GM19240 (cell line): ENCODE measurements around the gene POLH.

Source experiments
- DNase-seq: peaks from one replicate; pipeline ENCODE4 v3.0.0; 2011; ENCODE audit warnings: low spot score; ENCODE audit not compliant: insufficient read length

The POLH gene

GRCh38 chr6:43604174-43604573 lies 28.2 kb downstream of the POLH start:
- DNase-seq = no peak

DNA sequence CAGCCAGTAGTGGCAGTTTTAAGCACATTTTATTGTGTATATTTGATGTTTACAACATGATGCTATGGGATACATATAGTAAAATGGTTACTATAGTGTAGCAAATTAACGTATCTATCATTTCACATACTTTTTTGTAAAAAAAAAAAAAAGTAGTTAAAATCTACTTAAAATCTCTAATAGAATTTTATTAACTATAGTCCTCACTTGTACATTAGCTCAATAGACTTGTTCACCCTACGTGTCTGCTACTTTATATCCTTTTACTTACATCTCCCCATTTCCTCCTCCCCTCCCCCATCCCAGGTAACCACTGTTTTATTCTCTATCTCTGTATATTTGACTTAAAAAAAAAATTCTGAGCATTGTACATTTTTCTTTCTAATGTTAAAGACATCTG lies 30.0 kb downstream of the POLH start:
- DNase-seq = no peak

DNA sequence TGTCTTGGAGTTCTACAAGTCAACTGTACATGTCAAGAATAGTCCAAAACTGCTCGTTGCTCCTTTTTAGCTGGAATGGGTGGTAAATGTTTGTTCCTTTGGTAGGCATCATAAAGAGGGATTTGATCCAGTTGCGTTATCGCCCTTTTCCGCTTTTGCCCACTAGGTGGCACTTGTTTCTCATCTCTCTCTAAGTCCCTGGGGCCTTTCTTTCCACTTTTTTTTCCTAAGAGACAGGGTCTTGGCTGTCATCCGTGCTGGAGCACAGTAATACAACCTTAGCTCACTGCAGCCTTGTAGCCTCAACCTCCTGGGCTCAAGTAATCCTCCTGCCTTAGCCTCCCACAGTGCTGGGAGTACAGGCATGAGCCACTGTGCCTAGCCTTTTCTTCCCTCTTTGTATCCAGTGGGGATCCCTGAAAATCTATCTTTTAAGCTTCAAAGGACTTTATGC lies 32.4 kb downstream of the POLH start:
- DNase-seq = no peak

DNA sequence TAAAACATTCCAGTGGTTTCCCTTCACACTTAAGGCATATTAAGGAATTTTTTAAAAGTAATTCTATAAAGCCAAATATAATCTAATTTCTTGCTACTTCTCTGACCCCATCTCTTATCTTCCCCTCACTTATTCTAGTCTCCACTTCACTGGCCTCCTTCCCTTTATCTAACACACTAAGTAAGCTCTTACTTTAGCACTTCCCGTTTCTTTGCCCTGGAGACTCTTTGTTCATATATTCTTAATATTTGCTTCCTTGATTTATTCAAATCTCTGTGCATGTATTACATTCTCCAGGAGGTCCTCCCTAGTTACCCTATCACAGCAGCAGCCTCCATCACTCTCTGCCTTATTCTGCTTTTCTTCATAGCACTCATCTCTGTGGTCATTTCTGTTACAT lies 32.8 kb downstream of the POLH start:
- DNase-seq = no peak

DNA sequence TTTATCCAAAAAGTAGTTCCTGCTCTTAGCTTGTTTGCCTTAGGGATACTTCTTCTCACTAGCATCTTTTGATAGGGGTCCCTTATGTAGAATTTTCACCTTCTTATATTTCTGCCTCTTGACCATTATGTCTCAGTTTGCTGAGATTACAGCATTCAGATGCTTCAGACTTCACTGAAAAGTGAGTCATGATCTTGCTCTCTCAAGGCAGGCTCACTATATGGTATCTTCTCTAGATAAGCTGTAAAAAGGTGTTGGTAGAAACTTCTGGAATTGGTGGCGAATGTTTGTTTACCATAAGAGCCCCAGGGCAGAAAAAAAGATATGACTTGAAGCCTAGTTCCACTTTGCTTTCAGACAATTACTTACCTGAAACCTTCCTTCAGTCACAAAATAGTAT lies 33.4 kb downstream of the POLH start:
- DNase-seq = no peak

- no peak for DNase-seq
Measured at GRCh38 chr6:43610431-43610830, 34.4 kb downstream of the POLH start.

DNA sequence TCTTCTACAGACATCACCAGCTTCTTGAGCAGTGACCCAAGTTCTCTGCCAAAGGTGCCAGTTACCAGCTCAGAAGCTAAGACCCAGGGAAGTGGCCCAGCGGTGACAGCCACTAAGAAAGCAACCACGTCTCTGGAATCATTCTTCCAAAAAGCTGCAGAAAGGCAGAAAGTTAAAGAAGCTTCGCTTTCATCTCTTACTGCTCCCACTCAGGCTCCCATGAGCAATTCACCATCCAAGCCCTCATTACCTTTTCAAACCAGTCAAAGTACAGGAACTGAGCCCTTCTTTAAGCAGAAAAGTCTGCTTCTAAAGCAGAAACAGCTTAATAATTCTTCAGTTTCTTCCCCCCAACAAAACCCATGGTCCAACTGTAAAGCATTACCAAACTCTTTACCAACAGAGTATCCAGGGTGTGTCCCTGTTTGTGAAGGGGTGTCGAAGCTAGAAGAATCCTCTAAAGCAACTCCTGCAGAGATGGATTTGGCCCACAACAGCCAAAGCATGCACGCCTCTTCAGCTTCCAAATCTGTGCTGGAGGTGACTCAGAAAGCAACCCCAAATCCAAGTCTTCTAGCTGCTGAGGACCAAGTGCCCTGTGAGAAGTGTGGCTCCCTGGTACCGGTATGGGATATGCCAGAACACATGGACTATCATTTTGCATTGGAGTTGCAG lies 37.9 kb downstream of the POLH start:
- DNase-seq = no peak

DNA sequence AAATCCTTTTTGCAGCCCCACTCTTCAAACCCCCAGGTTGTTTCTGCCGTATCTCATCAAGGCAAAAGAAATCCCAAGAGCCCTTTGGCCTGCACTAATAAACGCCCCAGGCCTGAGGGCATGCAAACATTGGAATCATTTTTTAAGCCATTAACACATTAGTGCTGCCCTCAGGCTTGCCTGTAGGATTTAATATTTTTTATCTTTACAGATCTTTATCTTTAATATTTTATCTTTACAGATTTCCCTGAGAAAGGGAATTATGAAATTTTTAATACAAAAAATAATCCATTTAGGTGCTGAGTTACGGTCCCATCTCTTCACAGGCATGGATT lies 38.4 kb downstream of the POLH start:
- no peak for DNase-seq

DNA sequence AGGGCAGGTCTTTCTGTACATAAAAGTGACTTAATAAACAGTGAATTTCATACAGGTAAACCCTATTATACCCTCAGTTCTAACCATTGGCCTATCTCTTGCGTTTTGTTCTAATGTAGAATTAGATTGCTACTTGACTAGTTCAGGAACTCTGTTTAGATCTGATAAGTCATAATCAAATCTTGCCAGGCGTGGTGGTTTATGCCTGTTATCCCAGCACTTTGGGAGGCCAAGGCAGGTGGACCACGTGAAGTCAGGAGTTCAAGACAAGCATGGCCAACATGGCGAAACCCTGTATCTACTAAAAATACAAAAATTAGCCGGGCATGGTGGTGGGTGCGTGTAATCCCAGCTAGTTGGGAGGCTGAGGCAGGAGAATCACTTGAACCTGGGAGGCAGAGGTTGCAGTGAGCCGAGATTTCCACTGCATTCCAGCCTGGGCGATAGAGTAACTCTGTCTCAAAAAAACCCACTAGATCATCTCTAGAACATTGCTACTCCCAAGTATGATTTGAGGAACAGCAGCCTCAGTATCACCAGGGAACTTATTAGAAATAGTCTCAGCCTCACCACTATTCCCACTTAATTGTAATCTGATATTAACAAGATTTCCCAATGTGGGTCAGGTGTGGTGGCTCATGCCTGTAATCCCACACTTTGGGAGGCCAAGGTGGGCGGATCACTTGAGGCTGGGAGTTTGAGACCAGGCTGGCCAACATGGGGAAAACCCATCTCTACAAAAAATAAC lies 40.9 kb downstream of the POLH start:
- no peak for DNase-seq

GRCh38 chr6:43621078-43621835 lies 45.3 kb downstream of the POLH start:
- no peak for DNase-seq

- DNase-seq = no peak
Measured at GRCh38 chr6:43621836-43622180, 45.8 kb downstream of the POLH start.

DNA sequence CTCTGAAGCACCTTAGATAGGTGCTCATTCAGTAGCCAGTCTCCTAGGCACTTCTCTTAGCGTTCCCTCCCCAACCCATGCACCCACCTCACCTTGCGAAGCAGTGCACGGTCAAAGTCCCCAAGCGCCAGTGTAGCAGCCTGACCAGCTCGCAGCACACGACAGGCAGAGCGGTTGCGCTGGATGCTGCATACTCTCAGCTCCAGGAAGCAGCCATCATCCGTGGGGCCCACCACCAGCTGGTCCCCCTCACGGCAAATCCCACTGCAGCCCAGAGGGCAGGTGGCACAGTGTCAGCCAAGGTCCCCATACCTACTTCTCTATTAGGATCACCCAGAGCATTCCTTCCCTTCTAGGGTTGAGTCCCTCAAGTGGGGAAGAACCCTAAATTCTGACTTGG lies 46.6 kb downstream of the POLH start:
- no peak for DNase-seq

DNA sequence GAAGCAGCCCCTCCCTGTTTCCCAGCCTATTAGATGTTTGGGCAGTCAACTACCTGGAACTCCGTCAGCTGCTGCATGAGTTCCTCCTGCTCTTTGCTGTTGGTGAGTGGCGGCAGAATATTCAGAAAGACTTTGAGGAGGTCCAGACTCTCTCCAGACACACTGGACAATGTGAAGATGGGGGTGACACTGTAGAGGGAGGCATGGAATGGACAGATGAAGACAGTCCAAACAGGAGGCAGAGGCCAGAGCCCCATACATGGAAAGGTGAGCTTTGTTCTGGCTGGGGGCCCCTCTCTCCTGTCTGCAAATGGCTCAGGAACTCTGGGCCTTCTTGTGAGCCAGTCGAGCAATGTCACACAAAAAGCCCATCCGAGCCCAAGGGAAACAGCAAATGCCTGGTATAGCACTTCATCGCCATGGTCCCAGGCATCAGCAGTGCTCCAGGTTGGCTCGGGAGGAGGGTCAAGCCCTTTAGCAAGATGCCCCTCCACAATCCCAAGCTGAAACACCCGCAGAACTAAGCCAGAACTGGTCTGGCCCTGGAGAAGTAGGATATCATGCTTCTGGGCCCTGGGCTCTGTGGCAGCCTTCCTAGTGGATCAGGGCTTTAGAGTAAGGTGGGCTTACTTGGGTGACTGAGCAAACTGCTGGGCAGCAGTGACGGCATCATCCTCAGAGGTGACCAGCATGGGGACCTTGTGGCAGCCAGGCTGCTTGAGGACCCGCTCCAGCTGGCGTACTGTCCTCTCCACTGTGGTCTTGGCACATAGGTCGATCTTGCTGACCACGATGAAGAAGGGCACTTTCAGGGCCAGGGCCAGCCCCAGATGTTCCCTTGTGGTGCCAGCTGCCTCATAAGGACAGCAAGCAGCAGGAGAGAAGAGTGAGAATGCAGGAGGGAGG lies 48.1 kb downstream of the POLH start:
- DNase-seq = no peak

DNA sequence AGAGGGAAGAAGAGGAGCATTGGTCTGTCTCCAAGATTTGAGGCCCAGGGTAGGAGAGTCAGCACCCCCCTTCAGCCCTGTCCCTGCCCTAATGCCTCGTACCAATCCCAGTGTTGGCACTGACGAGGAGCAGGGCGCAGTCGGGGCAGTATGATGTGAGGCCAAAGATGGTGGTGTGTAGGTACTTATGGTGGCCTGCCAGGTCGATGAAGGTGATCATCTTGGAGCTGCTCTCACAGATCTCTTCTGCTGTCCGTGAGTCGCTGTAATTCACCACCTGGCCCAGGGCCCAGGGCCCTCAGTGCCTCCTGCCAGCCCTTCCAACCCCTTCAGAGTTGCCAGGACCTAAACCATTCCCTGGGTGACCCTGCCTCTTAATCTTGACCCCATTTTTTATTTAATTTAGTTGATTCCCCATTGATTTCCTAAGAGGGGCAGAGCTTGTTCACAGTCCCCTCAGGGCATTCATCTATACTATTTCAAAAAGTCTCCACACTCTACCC lies 48.9 kb downstream of the POLH start:
- no peak for DNase-seq

- no peak for DNase-seq
Measured at GRCh38 chr6:43625393-43625992, 49.5 kb downstream of the POLH start.

DNA sequence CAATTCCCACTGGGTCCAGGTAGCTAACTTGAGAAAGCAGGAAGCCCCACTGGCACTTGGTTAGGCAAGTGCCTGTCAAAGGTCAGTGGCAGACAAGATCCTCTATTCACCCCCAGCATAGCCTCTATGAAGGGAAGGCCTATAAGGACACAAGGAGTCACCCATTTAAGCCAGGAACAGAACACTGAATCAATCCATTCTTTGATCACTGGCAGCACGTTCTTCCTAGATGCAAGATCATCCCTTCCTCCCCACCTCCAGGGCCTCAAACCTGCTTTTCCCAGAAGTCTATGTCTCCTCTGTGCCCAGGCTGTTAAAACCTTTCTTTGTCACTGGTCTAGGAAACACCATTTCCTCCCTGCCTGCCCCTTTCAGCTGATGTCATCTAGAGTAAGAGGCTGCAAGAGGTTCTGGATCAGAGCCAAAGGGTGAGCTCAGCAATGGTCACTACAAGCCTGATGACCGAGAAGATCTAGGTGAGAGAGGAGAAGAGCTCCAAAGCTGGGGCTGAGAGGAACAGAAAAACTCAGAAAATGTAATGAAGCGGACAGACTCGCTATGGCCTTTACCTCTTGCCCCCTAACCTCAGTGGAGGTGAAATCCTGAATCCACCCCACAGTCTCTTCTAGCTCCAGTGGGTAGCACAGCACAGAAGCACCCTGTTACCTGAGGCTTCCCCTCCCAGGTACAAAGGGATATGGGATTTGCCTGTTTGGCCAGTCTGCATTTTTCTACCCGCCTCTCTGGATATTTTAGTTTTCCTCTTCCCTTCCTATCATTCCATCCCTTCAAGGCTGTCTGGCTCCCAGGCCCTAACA lies 51.2 kb downstream of the POLH start:
- DNase-seq = no peak

GRCh38 chr6:43628393-43629103 lies 52.6 kb downstream of the POLH start:
- no peak for DNase-seq

DNA sequence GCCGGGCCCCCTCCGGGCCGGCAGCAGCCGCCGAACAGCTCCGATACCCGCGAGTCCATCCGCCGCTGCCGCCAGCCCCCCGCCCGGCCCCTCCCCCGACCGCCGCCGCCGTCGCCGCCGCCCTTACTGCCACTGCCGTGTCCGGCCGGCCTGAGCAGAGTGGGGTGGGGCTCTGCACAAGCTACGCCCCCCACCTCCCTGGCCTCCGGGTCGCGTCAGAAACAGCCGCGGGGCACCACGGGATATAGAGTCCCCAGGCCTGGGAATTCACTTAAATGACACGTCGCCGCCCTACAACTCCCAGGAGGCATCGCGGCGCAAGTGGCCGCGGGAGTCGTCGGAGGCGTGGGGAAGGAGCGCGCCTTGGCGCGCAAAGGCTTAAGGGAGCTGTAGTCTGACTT lies 53.1 kb downstream of the POLH start, which contains the start of gene GTPBP2:
Gene GTPBP2 (minus strand): TSS at position 161 of the 401 bp plus-strand sequence. CDS start 102 bp downstream, at position 59.
- peak; percentile 81 for DNase-seq
